Liver (tissue), 3 donors: ENCODE data around the gene FUCA2.
A peak's percentile ranks its signal among the peaks of the same experiment; 100 is the strongest.

Source experiments
- ATF3 ChIP-seq: IDR thresholded peaks from 2 replicates; pipeline ENCODE4 v1.6.1; 2016; ENCODE audit warnings: antibody characterized with exemption
- CTCF ChIP-seq: fragments of 150-350 bp; IDR thresholded peaks from 2 replicates; pipeline ENCODE4 v1.5.1; 2017; ENCODE audit warnings: improper control_type of control experiment, low read depth, low read length; ENCODE audit not compliant: missing input control
- EGR1 ChIP-seq, 2 donors: IDR thresholded peaks; 2 replicates each; pipeline ENCODE4 v1.6.1; 2016 to 2018; ENCODE audit warnings: antibody characterized with exemption in 2 of 2, low read depth in 2 of 2
- FOXA1 ChIP-seq: IDR thresholded peaks from 2 replicates; pipeline ENCODE4 v1.6.1; 2016; ENCODE audit warnings: antibody characterized with exemption
- GABPA ChIP-seq, 2 donors: IDR thresholded peaks in 1 of 2; conservative IDR thresholded peaks in 1 of 2; 2 replicates each; pipeline ENCODE4 v1.6.1; 2016; ENCODE audit warnings: antibody characterized with exemption in 2 of 2, mild to moderate bottlenecking in 1 of 2, moderate library complexity in 1 of 2
- HNF4A ChIP-seq, 2 donors: conservative IDR thresholded peaks; 2 replicates each; pipeline ENCODE4 v1.6.1; 2016; ENCODE audit warnings: antibody characterized with exemption in 2 of 2, mild to moderate bottlenecking in 2 of 2
- HNF4G ChIP-seq: IDR thresholded peaks from 2 replicates; pipeline ENCODE4 v1.6.1; 2016; ENCODE audit warnings: antibody characterized with exemption
- JUND ChIP-seq, 2 donors: IDR thresholded peaks; 2 replicates each; pipeline ENCODE4 v1.6.1; 2016; ENCODE audit warnings: antibody characterized with exemption in 2 of 2
- MAX ChIP-seq: IDR thresholded peaks from 2 replicates; pipeline ENCODE4 v1.6.1; 2016; ENCODE audit warnings: antibody characterized with exemption
- RAD21 ChIP-seq, 2 donors: IDR thresholded peaks; 2 replicates each; pipeline ENCODE4 v1.6.1; 2016; ENCODE audit warnings: antibody characterized with exemption in 2 of 2, mild to moderate bottlenecking in 2 of 2
- SP1 ChIP-seq: IDR thresholded peaks from 2 replicates; pipeline ENCODE4 v1.6.1; 2018; ENCODE audit warnings: antibody characterized with exemption, mild to moderate bottlenecking
- TAF1 ChIP-seq: conservative IDR thresholded peaks from 2 replicates; pipeline ENCODE4 v1.6.1; 2016; ENCODE audit warnings: antibody characterized with exemption, mild to moderate bottlenecking
- YY1 ChIP-seq: IDR thresholded peaks from 2 replicates; pipeline ENCODE4 v1.6.1; 2016; ENCODE audit warnings: antibody characterized with exemption, mild to moderate bottlenecking
- donor health status: healthy.
- donor health status: healthy.

GRCh38 chr6:143513410-143513809 is 1.9 kb upstream of the FUCA2 start:
- no peak for TF ChIP-seq YY1
- TF ChIP-seq SP1, result no peak
- peak in 1 of 2 donors; percentile 61 for TF ChIP-seq RAD21 (IDR thresholded peaks at IDR 0.05)
- TF ChIP-seq HNF4A (conservative IDR thresholded peaks at IDR 0.05), result no peak
- TF ChIP-seq TAF1, result no peak
- peak; percentile 17 for TF ChIP-seq CTCF
- no peak for TF ChIP-seq MAX
- no peak for TF ChIP-seq HNF4G
- no peak for TF ChIP-seq GABPA (IDR thresholded peaks at IDR 0.05 in 1 of 2, conservative IDR thresholded peaks at IDR 0.05 in 1 of 2)
- TF ChIP-seq ATF3, result no peak
- TF ChIP-seq JUND (IDR thresholded peaks at IDR 0.05), result no peak
- no peak for TF ChIP-seq FOXA1
- TF ChIP-seq EGR1 (IDR thresholded peaks at IDR 0.05; ENCODE audit: low read depth in 2 of 2), result no peak
